Adrenal gland (tissue), 12 donors: Measurements from ENCODE around the gene COPZ2. TPM values are rescaled to one million over a fixed set of nuclear protein-coding genes. Genes with fewer than 3 reads are reported as not detected.

Experiments used
- DNase-seq, 7 donors: peaks; one replicate each; pipeline ENCODE4 v3.0.0-alpha.2; 2019 to 2020
- H3K27ac ChIP-seq, 5 donors: fragments of 200-600 bp; sonication (generic) in 4 of 5; 1 replicate in 3 of 5; 2 replicates in 2 of 5; pipeline versions ENCODE4 v1.5.1 to v1.8.0; 2016 to 2020; ENCODE audit warnings: mild to moderate bottlenecking in 1 of 5
- H3K27me3 ChIP-seq: fragments of 200-600 bp; 2 replicates; pipeline ENCODE4 v1.8.0; 2021
- H3K36me3 ChIP-seq, 2 donors: fragments of 200-600 bp; replicated peaks in 1 of 2; 1 replicate in 1 of 2; 2 replicates in 1 of 2; pipeline versions ENCODE4 v1.5.1 to v1.8.0; 2018 to 2022
- H3K4me1 ChIP-seq, 2 donors: fragments of 200-600 bp; replicated peaks in 1 of 2; 1 replicate in 1 of 2; 2 replicates in 1 of 2; pipeline versions ENCODE4 v1.5.1 to v1.8.0; 2018 to 2021
- H3K4me3 ChIP-seq, 4 donors: fragments of 200-600 bp; sonication (generic) in 3 of 4; one replicate each; pipeline ENCODE4 v1.5.1; 2016 to 2018
- H3K9me3 ChIP-seq, 3 donors: fragments of 200-600 bp; sonication (generic) in 1 of 3; replicated peaks in 1 of 3; 1 replicate in 2 of 3; 2 replicates in 1 of 3; pipeline versions ENCODE4 v1.5.1 to v1.8.0; 2016 to 2021
- CTCF ChIP-seq, 6 experiments: fragments of 450-650 bp in 4 of 6; fragments of 200-600 bp in 2 of 6; sonication (generic) in 1 of 6; IDR thresholded peaks; 1 replicate in 5 of 6; 2 replicates in 1 of 6; pipeline versions ENCODE4 v1.5.1 to v1.8.0; 2016 to 2021; ENCODE audit warnings: antibody characterized with exemption in 6 of 6, mild to moderate bottlenecking in 2 of 6, moderate library complexity in 1 of 6
- POLR2A ChIP-seq, 2 donors: fragments of 450-650 bp; IDR thresholded peaks; one replicate each; pipeline ENCODE4 v1.6.1; 2017; ENCODE audit warnings: antibody characterized with exemption in 2 of 2, mild to moderate bottlenecking in 2 of 2, moderate library complexity in 1 of 2
- WGBS, 4 donors: extraction: QIAGEN DNeasy Blood & Tissue Kit in 2 of 4; methylation state at CpG; one replicate each; pipeline versions ENCODE4 v1.1.5 to v1.1.7; 2013 to 2017; 5-methylcytosine and 5-hydroxymethylcytosine counted together
- intact Hi-C, 2 donors: fragments of 100-400 bp; cut with DNase I; formaldehyde crosslinking; loops; one replicate each; pipeline versions ENCODE4 v1.14.1 to v1.15.0; 2022 to 2023
- polyA plus RNA-seq, 3 donors: library from polyadenylated mRNA; stranded (reverse); fragments of 200-250 nt in 2 of 3; fragments of 350-450 nt in 1 of 3; fragmentation: Illumina TruSeq in 1 of 3; extraction: RNeasy Lipid Tissue Mini Kit (QIAGEN cat#74804) in 1 of 3; gene quantifications; one replicate each; pipeline ENCODE4 v1.2.3, GENCODE V29; 2013 to 2014
- total RNA-seq, 9 donors: library from RNA; depleted of rRNA in 4 of 9; stranded (reverse); fragments of >200 nt in 4 of 9; fragments of 120-200 nt in 1 of 9; fragmentation: NEBNext Ultra II Directional in 1 of 9; extraction: Animal tissue kit (Norgen Biotek cat#: 25700) in 1 of 9; gene quantifications; one replicate each; pipeline versions ENCODE4 v1.1.0 to v1.2.4, GENCODE V29; 2013 to 2023
- donor health status: healthy with polysubstance abuse.
- donor health status: Bipolar disorder and iron deficiency.
- donor health status: DM: yes; HTN: yes; CAD: no.
- donor health status: DM: no; HTN: no; CAD: no.
- donor health status: DM: no; HTN: no; CAD: no.
- donor health status: DM: yes; HTN: yes; CAD: no.

The COPZ2 gene
- total and polyA plus RNA-seq, 12 donors: 16.3 to 60.1 (median 42.4) TPM

GRCh38 chr17:48051706-48052486 is 14.3 kb upstream of the COPZ2 start:
- intact Hi-C loops: no loop called here
- WGBS, 4 donors: 22 to 37% (median 29%) methylated on average over 5 of the region's 5 CpGs
- DNase-seq: peak; percentile 54 to 86 (median 78)
- Histone ChIP-seq H3K4me1 (peaks cover 64 to 79% of the 10 kb centered on the region in 2 donors), H3K4me3 (peak overlapping the region in 1 of 4 donors; percentile 86), H3K27ac (peak overlapping the region in 4 of 5 donors; percentile 34 to 98 (median 94)), H3K9me3 (no peaks in the 10 kb centered on the region), H3K27me3 (no peaks in the 10 kb centered on the region), H3K36me3 (peaks cover 0 to 21% of the 10 kb centered on the region in 2 donors)
- TF ChIP-seq POLR2A (IDR thresholded peaks at IDR 0.05) (no peak), CTCF (IDR thresholded peaks at IDR 0.05) (peak in 4 of 6 experiments; percentile 28 to 45 (median 40))

GRCh38 chr17:48051283-48051682 is 13.7 kb upstream of the COPZ2 start:
- H3K27me3 ChIP-seq: no peaks in the 10 kb centered on the region
- peaks cover 70 to 79% of the 10 kb centered on the region in 2 donors for H3K4me1 ChIP-seq
- 45 to 90% (median 55%) methylated on average over 5 to 10 of the region's 10 CpGs for WGBS, 4 donors
- peak in 3 of 7 donors; percentile 38 to 68 (median 55) for DNase-seq
- no peak for TF ChIP-seq CTCF (IDR thresholded peaks at IDR 0.05)
- no peak for TF ChIP-seq POLR2A (IDR thresholded peaks at IDR 0.05)
- intact Hi-C loops: no loop called here
- peaks cover 0 to 14% of the 10 kb centered on the region in 2 donors for H3K36me3 ChIP-seq
- peak overlapping the region in 1 of 4 donors; percentile 86 for H3K4me3 ChIP-seq
- H3K9me3 ChIP-seq: no peaks in the 10 kb centered on the region
- peak overlapping the region; percentile 25 to 98 (median 92) for H3K27ac ChIP-seq

- 0 to 1% (median 0%) methylated on average over 19 to 53 of the region's 53 CpGs for WGBS, 4 donors
Measured at GRCh38 chr17:48048384-48049126, 11.0 kb upstream of the COPZ2 start.

More at GRCh38 chr17:48048384-48049126, 11.0 kb upstream of the COPZ2 start:
- H3K27me3 ChIP-seq: no peaks in the 10 kb centered on the region
- H3K9me3 ChIP-seq: no peaks in the 10 kb centered on the region
- H3K4me3 ChIP-seq: peak overlapping the region; percentile 19 to 86 (median 74)
- DNase-seq: peak; percentile 88 to 96 (median 94)
- peaks cover 0 to 12% of the 10 kb centered on the region in 2 donors for H3K36me3 ChIP-seq
- peaks cover 52 to 60% of the 10 kb centered on the region in 2 donors for H3K4me1 ChIP-seq
- H3K27ac ChIP-seq: peak overlapping the region; percentile 73 to 98 (median 96)
- intact Hi-C loops: no loop called here
- TF ChIP-seq CTCF (IDR thresholded peaks at IDR 0.05) (no peak), POLR2A (IDR thresholded peaks at IDR 0.05) (peak; percentile 59 to 78)
